Measurements from ENCODE around the gene SLC39A8.

GRCh38 chr4:102358128-102358527, 12.8 kb upstream of the SLC39A8 start:
- TF ChIP-seq CTCF (IDR thresholded peaks at IDR 0.05) (no peak), POLR2A (IDR thresholded peaks at IDR 0.05) (no peak)

Measured in tibial nerve (tissue), 3 donors.